Muscle layer of duodenum (tissue), 2 donors: ENCODE data around the gene OR10A4.
"Not testable (repeated sequence)": the region's sequence is repeated elsewhere in the genome, so short reads cannot be mapped to it uniquely, and the experiment has no call there.

Source experiments
- H3K27ac ChIP-seq: one replicate; pipeline ENCODE4 v1.7.0; 2013; ENCODE audit warnings: mild to moderate bottlenecking, low read length
- H3K27me3 ChIP-seq: one replicate; pipeline ENCODE4 v1.7.0; 2013; ENCODE audit warnings: low read depth, mild to moderate bottlenecking, control low read depth, low read length
- H3K36me3 ChIP-seq, 2 donors: one replicate each; pipeline ENCODE4 v1.7.0; 2013; ENCODE audit warnings: low read length in 2 of 2, control low read depth in 1 of 2, mild to moderate bottlenecking in 1 of 2; ENCODE audit not compliant: insufficient read depth in 2 of 2, control insufficient read depth in 1 of 2
- H3K4me1 ChIP-seq, 2 donors: one replicate each; pipeline ENCODE4 v1.7.0; 2013; ENCODE audit warnings: low read length in 2 of 2, mild to moderate bottlenecking in 2 of 2, control low read depth in 1 of 2, moderate library complexity in 1 of 2; ENCODE audit not compliant: insufficient read depth in 2 of 2, control insufficient read depth in 1 of 2
- H3K4me3 ChIP-seq, 2 donors: one replicate each; pipeline ENCODE4 v1.7.0; 2013; ENCODE audit warnings: low read length in 2 of 2, low read depth in 1 of 2, mild to moderate bottlenecking in 1 of 2
- H3K9me3 ChIP-seq, 2 donors: one replicate each; pipeline ENCODE4 v1.7.0; 2013; ENCODE audit warnings: low read length in 2 of 2, control low read depth in 1 of 2, mild to moderate bottlenecking in 1 of 2; ENCODE audit not compliant: control insufficient read depth in 1 of 2
- donor health status: healthy.

OR10A4 gene, protein sequence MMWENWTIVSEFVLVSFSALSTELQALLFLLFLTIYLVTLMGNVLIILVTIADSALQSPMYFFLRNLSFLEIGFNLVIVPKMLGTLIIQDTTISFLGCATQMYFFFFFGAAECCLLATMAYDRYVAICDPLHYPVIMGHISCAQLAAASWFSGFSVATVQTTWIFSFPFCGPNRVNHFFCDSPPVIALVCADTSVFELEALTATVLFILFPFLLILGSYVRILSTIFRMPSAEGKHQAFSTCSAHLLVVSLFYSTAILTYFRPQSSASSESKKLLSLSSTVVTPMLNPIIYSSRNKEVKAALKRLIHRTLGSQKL

DNA sequence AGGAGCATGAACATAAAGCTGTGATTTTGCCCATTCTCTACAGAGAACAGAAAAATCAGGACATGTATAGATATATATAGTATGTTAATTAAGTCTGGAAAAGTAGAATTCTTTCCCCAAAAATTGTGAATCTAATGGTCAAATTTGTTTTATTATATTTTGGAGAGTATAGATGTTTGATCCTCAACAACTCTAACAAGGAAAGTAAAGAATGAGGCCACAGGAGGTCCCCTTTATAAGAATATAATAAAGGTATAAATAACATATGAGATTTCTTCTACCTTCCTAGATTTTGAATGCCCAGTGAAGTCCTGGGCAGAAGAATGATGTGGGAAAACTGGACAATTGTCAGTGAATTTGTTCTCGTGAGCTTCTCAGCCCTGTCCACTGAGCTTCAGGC is at the start of gene OR10A4:
Gene OR10A4, plus strand, starts transcription at position 301 of the 400 bp plus-strand sequence. Its CDS starts 23 bp downstream, at position 324.
- Histone ChIP-seq H3K36me3 (no peaks in the 10 kb centered on the region), H3K9me3 (peaks cover 0 to 5% of the 10 kb centered on the region in 2 donors), H3K4me1 (no peaks in the 10 kb centered on the region), H3K4me3 (no peak within 1 kb of the TSS), H3K27ac (no peak within 1 kb of the TSS), H3K27me3 (no peaks in the 10 kb centered on the region)

DNA sequence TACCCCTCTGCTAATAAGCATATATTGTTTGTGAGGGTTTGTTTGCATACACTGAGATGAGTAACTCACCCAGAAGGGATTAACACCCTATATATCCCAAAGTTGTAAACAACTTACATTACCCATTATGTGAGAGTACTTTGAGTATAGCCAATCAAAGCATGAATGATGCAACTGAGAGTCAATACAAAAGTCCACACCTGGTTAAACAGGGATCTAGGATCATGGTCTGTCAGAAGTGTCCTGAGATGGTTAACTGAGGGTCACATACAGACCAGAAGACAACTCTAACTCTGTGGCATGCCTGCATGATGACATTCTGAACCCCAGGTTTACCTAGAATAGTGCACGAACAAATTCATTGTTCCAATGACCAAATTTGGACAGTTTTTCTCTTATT is 48.3 kb upstream of the OR10A4 start:
- H3K4me1 ChIP-seq: no peaks in the 10 kb centered on the region
- H3K27ac ChIP-seq: no peak overlapping the region
- H3K27me3 ChIP-seq: no peaks in the 10 kb centered on the region
- no peak overlapping the region for H3K4me3 ChIP-seq
- no peaks in the 10 kb centered on the region for H3K9me3 ChIP-seq
- no peaks in the 10 kb centered on the region for H3K36me3 ChIP-seq

DNA sequence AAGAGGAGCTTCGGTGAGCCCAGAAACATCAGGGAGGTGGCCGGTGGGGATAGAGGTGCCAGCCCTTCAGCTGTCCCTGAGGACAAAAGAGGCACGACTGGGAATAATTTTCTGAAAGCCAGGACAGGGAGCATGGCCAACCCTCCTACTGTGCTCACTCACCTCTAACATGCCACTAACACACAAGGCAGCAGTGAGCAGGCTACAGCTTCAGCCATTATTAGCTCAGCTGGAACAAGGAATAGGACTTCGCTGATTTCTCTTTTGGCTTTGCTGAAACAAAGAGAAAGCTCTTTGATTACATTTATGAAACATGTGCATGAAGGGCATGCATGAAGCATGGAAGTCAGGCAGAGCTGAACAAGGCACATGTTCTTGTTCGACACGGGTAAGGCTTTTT is 43.1 kb upstream of the OR10A4 start:
- no peaks in the 10 kb centered on the region for H3K36me3 ChIP-seq
- H3K27me3 ChIP-seq: no peaks in the 10 kb centered on the region
- H3K4me1 ChIP-seq: no peaks in the 10 kb centered on the region
- H3K9me3 ChIP-seq: no peaks in the 10 kb centered on the region
- H3K4me3 ChIP-seq: no peak overlapping the region
- no peak overlapping the region for H3K27ac ChIP-seq

DNA sequence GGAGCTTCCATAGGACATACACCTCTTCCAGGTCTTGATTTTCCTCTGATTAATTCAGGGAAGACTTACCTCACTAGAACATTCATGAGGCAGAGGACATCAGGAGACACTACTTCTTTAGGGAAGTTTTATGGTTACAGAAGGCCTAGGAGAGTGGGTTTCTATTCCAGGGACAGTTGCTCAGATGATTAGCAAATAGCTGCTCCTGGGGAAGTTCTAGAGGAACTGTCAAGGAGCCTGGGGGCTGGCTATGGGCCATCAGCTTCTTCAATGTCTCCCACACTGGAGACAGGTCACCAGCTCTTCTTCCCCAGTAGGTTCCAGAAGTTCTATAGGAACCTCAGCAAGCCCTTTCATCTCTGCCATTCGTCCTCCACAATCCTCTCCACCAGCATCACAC is 42.4 kb upstream of the OR10A4 start:
- H3K27ac ChIP-seq: no peak overlapping the region
- H3K36me3 ChIP-seq: no peaks in the 10 kb centered on the region
- no peak overlapping the region for H3K4me3 ChIP-seq
- H3K27me3 ChIP-seq: no peaks in the 10 kb centered on the region
- no peaks in the 10 kb centered on the region for H3K9me3 ChIP-seq
- no peaks in the 10 kb centered on the region for H3K4me1 ChIP-seq

DNA sequence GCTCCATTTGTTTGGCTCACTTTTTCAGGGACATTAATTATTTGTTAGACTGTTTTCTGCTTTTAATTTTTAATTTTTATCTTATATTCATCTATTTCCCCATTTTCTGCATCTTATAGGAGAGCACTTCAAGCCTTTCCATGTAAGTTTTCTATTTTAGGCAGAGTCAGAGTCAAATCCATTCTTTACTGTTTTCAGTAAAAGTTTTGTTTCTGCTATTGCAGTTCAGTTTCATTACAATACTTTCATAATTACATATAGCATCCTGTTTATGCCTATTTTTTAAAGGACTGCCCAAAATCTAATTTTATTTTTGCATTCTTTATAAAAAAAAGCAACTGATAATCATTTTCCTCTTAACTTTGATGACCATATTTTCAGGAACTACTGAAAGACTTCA is 34.7 kb upstream of the OR10A4 start:
- Histone ChIP-seq H3K27ac (no peak overlapping the region), H3K4me1 (no peaks in the 10 kb centered on the region), H3K4me3 (no peak overlapping the region), H3K9me3 (peaks cover 0 to 2% of the 10 kb centered on the region in 2 donors), H3K36me3 (no peaks in the 10 kb centered on the region), H3K27me3 (no peaks in the 10 kb centered on the region)

DNA sequence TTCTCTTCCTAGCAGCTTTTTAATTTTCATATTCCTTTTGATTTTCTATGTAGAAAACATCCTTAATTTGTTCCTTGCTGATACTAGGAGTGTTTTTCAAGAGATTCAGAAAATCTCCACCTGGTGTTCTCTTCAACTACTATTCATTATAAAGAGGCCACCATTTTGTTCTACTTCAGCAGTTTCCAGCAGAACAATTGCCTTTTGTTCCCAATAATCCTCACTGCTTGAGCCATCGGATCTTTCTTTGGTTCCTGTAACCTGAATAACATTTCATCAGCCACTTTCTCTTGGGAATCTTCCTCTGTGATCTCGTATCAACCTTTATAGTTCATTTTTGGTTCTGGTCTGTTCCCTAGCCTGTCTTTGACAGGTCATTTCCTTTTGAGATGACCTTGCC is 32.8 kb upstream of the OR10A4 start:
- Histone ChIP-seq H3K4me1 (no peaks in the 10 kb centered on the region), H3K27me3 (no peaks in the 10 kb centered on the region), H3K36me3 (no peaks in the 10 kb centered on the region), H3K27ac (no peak overlapping the region), H3K4me3 (no peak overlapping the region), H3K9me3 (peaks cover 0 to 2% of the 10 kb centered on the region in 2 donors)

DNA sequence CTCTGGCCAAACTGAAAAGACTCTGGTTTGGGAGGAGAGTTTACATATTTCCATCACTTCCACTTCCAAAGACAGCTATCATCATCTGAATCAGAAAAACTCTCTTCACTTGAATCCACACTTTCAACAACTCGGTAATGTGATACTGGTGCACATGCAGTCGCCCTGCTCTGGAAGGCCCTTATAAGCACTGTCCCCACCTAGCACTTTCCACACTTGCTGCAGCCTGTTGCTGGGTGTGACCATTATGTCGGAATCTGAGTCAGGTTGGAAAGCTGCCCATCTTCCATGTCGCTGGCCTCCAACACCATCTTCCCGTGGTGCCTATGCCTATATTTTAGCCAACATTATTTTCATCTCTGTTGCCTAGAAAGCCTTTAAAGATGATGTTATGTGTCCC is 32.1 kb upstream of the OR10A4 start:
- H3K36me3 ChIP-seq: no peaks in the 10 kb centered on the region
- no peak overlapping the region for H3K27ac ChIP-seq
- H3K9me3 ChIP-seq: peaks cover 0 to 3% of the 10 kb centered on the region in 2 donors
- H3K27me3 ChIP-seq: no peaks in the 10 kb centered on the region
- no peak overlapping the region for H3K4me3 ChIP-seq
- no peaks in the 10 kb centered on the region for H3K4me1 ChIP-seq

DNA sequence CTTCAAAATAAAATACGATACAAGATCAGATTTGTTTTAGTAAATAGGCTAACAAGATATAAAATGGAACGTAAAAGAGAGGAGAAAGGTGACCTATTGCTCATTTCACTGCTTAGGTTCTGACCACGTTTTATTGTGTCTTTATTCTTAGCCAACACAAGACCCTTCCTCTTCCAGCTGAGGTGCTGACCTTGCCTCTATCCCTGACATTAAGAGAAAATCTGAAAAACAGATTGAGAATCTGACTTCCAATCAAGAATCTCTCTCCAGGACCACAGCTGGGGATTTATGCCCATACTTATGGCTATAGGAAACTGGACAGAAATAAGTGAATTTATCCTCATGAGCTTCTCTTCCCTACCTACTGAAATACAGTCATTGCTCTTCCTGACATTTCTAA is 31.0 kb upstream of the OR10A4 start, which contains the start of gene OR10A5:
Gene OR10A5, plus strand, starts transcription at position 301 of the 400 bp plus-strand sequence. Its CDS starts 0 bp downstream, at position 301.
- Histone ChIP-seq H3K4me3 (no peak within 1 kb of the TSS), H3K4me1 (no peaks in the 10 kb centered on the region), H3K36me3 (no peaks in the 10 kb centered on the region), H3K27me3 (no peaks in the 10 kb centered on the region), H3K27ac (no peak within 1 kb of the TSS), H3K9me3 (peaks cover 0 to 4% of the 10 kb centered on the region in 2 donors)

DNA sequence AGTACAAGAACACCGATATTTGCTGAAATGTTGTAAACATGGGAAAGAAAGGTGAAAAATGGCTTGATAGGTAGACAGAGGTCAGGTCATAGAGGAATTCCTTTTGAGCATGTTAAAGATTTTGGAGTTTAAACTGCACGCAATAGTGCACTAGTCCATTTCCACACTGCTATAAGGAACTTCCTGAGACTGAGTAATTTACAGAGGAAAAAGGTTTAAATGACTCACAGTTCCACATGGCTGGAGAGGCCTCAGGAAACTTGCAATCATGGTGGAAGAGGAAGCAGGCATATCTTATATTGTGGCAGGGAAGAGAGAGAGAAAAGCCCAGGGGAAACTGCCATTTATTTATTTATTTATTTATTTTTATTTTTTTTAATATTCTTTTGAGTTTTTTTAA is 25.9 kb upstream of the OR10A4 start:
- Histone ChIP-seq H3K4me1 (no peaks in the 10 kb centered on the region), H3K4me3 (no peak overlapping the region), H3K27me3 (no peaks in the 10 kb centered on the region), H3K36me3 (no peaks in the 10 kb centered on the region), H3K9me3 (peaks cover 0 to 2% of the 10 kb centered on the region in 2 donors), H3K27ac (no peak overlapping the region)

DNA sequence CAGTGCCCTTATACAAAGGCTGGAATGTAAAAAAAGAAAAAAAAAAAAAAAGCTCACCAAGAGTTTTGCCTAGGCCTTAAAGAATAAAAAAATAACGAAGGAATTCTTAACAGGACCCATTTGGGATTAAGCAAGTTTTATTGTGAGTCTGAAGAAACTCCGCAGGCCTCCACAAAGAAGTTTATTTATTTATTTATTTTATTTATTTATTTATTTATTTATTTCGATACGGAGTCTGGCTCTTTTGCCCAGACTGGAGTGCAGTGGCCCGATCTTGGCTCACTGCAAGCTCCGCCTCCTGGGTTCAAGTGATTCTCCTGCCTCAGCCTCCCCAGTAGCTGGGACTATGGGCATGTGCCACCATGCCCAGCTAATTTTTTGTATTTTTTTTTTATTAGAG is 21.6 kb upstream of the OR10A4 start:
- H3K27me3 ChIP-seq, H3K4me3 ChIP-seq, H3K4me1 ChIP-seq, H3K36me3 ChIP-seq, H3K9me3 ChIP-seq, H3K27ac ChIP-seq: not testable (repeated sequence)

DNA sequence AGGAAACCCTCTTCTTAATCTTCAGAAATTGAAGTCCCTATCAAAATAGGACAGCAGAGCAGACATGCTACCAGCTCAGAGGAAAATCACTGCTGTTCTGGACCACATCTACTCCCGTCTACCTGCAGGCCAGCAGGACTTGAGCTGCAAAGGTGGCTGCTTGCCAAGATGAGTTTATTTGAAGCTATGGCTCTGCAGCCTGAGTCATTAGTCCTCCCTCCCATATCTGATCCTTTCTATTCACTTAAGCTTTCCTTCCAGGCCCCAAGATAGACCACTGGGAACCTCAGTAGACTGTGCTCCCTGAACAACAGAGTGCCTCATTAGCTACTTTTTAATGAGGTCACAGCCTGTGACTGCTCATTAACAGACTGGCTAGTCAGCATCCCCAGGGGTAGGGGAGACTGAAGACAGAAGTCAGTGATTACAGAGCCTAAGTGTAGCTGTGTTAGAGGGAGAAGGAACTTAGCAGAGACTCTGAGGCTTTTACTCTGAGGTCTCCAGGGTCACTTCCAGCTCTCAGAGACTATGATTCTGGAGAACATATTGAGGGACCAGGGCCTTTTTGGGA is 20.4 kb upstream of the OR10A4 start:
- Histone ChIP-seq H3K27ac (no peak overlapping the region), H3K9me3 (no peaks in the 10 kb centered on the region), H3K4me1 (no peaks in the 10 kb centered on the region), H3K4me3 (no peak overlapping the region), H3K27me3 (no peaks in the 10 kb centered on the region), H3K36me3 (no peaks in the 10 kb centered on the region)

DNA sequence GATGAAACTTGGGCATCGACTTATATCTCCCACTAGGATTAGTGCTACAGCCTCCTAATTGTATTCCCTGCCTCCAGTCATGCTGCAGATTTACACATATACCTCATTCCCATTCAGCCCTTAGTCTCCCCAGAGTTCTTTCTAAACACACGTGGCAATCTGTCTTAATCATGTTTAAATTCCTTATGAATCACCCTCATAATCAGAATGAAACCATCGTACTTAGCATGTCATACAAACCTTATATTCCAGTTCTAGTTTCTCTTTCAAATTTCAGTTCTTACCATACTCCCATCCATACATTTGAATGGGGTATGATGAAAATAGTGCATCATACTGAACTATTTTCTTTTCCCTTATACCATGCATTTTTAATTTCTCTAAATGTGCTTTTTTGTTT is 19.6 kb upstream of the OR10A4 start:
- Histone ChIP-seq H3K4me1 (no peaks in the 10 kb centered on the region), H3K4me3 (no peak overlapping the region), H3K27me3 (no peaks in the 10 kb centered on the region), H3K9me3 (no peaks in the 10 kb centered on the region), H3K36me3 (no peaks in the 10 kb centered on the region), H3K27ac (no peak overlapping the region)
